NCI-H1048 (cell line): ENCODE data around the gene INPP5D.
"Not testable (repeated sequence)": the region's sequence is repeated elsewhere in the genome, so short reads cannot be mapped to it uniquely, and the experiment has no call there.

Experiments
- DNase-seq: peaks from one replicate; lab custom pipeline; 2025; lab: John Stamatoyannopoulos, UW

INPP5D gene

GRCh38 chr2:233143700-233144331 lies 83.7 kb downstream of the INPP5D start:
- no peak for DNase-seq

GRCh38 chr2:233145726-233146125 lies 85.6 kb downstream of the INPP5D start:
- no peak for DNase-seq

GRCh38 chr2:233146194-233146593 lies 86.1 kb downstream of the INPP5D start:
- no peak for DNase-seq

GRCh38 chr2:233147136-233147828 lies 87.1 kb downstream of the INPP5D start:
- DNase-seq, result no peak

- no peak for DNase-seq
These were observed 87.7 kb downstream of the INPP5D start for GRCh38 chr2:233147829-233148167.

- no peak for DNase-seq
These were observed 88.2 kb downstream of the INPP5D start for GRCh38 chr2:233148354-233148753.

GRCh38 chr2:233152541-233152940 lies 92.4 kb downstream of the INPP5D start:
- DNase-seq, result no peak

GRCh38 chr2:233153146-233153798 lies 93.1 kb downstream of the INPP5D start:
- no peak for DNase-seq

- no peak for DNase-seq
These were observed 95.9 kb downstream of the INPP5D start for GRCh38 chr2:233156001-233156400.

GRCh38 chr2:233156461-233156860 lies 96.3 kb downstream of the INPP5D start:
- not testable (repeated sequence) for DNase-seq

GRCh38 chr2:233161730-233162129 lies 101.6 kb downstream of the INPP5D start:
- no peak for DNase-seq

GRCh38 chr2:233162770-233163169 lies 102.6 kb downstream of the INPP5D start:
- no peak for DNase-seq

- no peak for DNase-seq
These were observed 103.5 kb downstream of the INPP5D start for GRCh38 chr2:233163486-233164103.

- DNase-seq, result no peak
These were observed 104.0 kb downstream of the INPP5D start for GRCh38 chr2:233164128-233164635.

- DNase-seq, result no peak
These were observed 104.8 kb downstream of the INPP5D start for GRCh38 chr2:233164967-233165366.

- no peak for DNase-seq
These were observed 105.4 kb downstream of the INPP5D start for GRCh38 chr2:233165543-233165894.

GRCh38 chr2:233165895-233166661 lies 105.9 kb downstream of the INPP5D start:
- no peak for DNase-seq

- DNase-seq, result no peak
These were observed 108.3 kb downstream of the INPP5D start for GRCh38 chr2:233168445-233168844.

- no peak for DNase-seq
These were observed 108.8 kb downstream of the INPP5D start for GRCh38 chr2:233168919-233169318.

- DNase-seq, result no peak
These were observed 111.2 kb downstream of the INPP5D start for GRCh38 chr2:233171344-233171743.

- no peak for DNase-seq
These were observed 113.0 kb downstream of the INPP5D start for GRCh38 chr2:233173115-233173514.

- DNase-seq, result no peak
These were observed 114.0 kb downstream of the INPP5D start for GRCh38 chr2:233174137-233174536.
